Suprapubic skin (tissue), 4 donors: ENCODE measurements around the gene CAMLG. TPM values are rescaled to one million over a fixed set of nuclear protein-coding genes. Genes with fewer than 3 reads are reported as not detected.
"Not testable (repeated sequence)": the region's sequence is repeated elsewhere in the genome, so short reads cannot be mapped to it uniquely, and the experiment has no call there.

Experiments used
- DNase-seq, 2 donors: peaks; one replicate each; pipeline ENCODE4 v3.0.0-alpha.2; 2019; ENCODE audit warnings: low spot score in 2 of 2
- H3K27ac ChIP-seq: fragments of 200-600 bp; sonication (generic); one replicate; pipeline ENCODE4 v1.5.1; 2019
- H3K27me3 ChIP-seq: fragments of 200-600 bp; sonication (generic); one replicate; pipeline ENCODE4 v1.5.1; 2019
- H3K36me3 ChIP-seq: fragments of 200-600 bp; sonication (generic); one replicate; pipeline ENCODE4 v1.5.1; 2019
- H3K4me1 ChIP-seq: fragments of 200-600 bp; sonication (generic); one replicate; pipeline ENCODE4 v1.5.1; 2019
- H3K4me3 ChIP-seq: fragments of 200-600 bp; sonication (generic); one replicate; pipeline ENCODE4 v1.5.1; 2019; ENCODE audit warnings: mild to moderate bottlenecking
- H3K9me3 ChIP-seq: fragments of 200-600 bp; sonication (generic); one replicate; pipeline ENCODE4 v1.5.1; 2019
- EP300 ChIP-seq: sonication (generic); formaldehyde crosslinking; IDR thresholded peaks from one replicate; pipeline ENCODE4 v1.6.1; 2017; ENCODE audit warnings: antibody characterized with exemption
- POLR2A ChIP-seq, 2 donors: fragments of 450-650 bp; IDR thresholded peaks; one replicate each; pipeline ENCODE4 v1.6.1; 2017; ENCODE audit warnings: antibody characterized with exemption in 2 of 2, mild to moderate bottlenecking in 2 of 2, moderate library complexity in 2 of 2
- POLR2AphosphoS5 ChIP-seq, 3 donors: sonication (generic); formaldehyde crosslinking; IDR thresholded peaks; one replicate each; pipeline ENCODE4 v1.6.1; 2017; ENCODE audit warnings: antibody characterized with exemption in 3 of 3
- WGBS: methylation state at CpG from one replicate; pipeline ENCODE4 v1.1.5; 2018; 5-methylcytosine and 5-hydroxymethylcytosine counted together
- total RNA-seq, 4 donors: library from RNA; depleted of rRNA; stranded (reverse); fragments of >200 nt; gene quantifications; one replicate each; pipeline ENCODE4 v1.1.0, GENCODE V29; 2016
- TF ChIP-seq, protein P1 (sequence below), 2 donors: fragments of 200-600 bp in 1 of 2; fragments of 450-650 bp in 1 of 2; sonication (generic) in 1 of 2; IDR thresholded peaks; one replicate each; pipeline ENCODE4 v1.5.1; 2016 to 2019; ENCODE audit warnings: antibody characterized with exemption in 2 of 2, mild to moderate bottlenecking in 1 of 2, moderate library complexity in 1 of 2

Gene CAMLG
- total RNA-seq, 4 donors from 2014 or later, result 24.1 to 27.6 (median 25.9) TPM

- no peak overlapping the region for H3K4me3 ChIP-seq
- no peak for DNase-seq
- no peak for TF ChIP-seq EP300
- TF ChIP-seq POLR2AphosphoS5 (IDR thresholded peaks at IDR 0.05), result no peak
- TF ChIP-seq, protein P1, sequence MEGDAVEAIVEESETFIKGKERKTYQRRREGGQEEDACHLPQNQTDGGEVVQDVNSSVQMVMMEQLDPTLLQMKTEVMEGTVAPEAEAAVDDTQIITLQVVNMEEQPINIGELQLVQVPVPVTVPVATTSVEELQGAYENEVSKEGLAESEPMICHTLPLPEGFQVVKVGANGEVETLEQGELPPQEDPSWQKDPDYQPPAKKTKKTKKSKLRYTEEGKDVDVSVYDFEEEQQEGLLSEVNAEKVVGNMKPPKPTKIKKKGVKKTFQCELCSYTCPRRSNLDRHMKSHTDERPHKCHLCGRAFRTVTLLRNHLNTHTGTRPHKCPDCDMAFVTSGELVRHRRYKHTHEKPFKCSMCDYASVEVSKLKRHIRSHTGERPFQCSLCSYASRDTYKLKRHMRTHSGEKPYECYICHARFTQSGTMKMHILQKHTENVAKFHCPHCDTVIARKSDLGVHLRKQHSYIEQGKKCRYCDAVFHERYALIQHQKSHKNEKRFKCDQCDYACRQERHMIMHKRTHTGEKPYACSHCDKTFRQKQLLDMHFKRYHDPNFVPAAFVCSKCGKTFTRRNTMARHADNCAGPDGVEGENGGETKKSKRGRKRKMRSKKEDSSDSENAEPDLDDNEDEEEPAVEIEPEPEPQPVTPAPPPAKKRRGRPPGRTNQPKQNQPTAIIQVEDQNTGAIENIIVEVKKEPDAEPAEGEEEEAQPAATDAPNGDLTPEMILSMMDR (IDR thresholded peaks at IDR 0.05), result no peak
- no peak for TF ChIP-seq POLR2A (IDR thresholded peaks at IDR 0.05)
- H3K27me3 ChIP-seq, result no peaks in the 10 kb centered on the region
- H3K4me1 ChIP-seq, result no peaks in the 10 kb centered on the region
- H3K36me3 ChIP-seq, result peaks cover 95% of the 10 kb centered on the region
- 98% methylated on average over 3 of the region's 3 CpGs for WGBS
- H3K27ac ChIP-seq, result no peak overlapping the region
- H3K9me3 ChIP-seq, result no peaks in the 10 kb centered on the region
Observed at GRCh38 chr5:134714541-134714940, 23.8 kb upstream of the CAMLG start.

- not testable (repeated sequence) for H3K27ac ChIP-seq, H3K9me3 ChIP-seq, H3K4me1 ChIP-seq, H3K4me3 ChIP-seq, DNase-seq, H3K27me3 ChIP-seq
- 89% methylated on average over 4 of the region's 4 CpGs for WGBS
- peaks cover 93% of the 10 kb centered on the region for H3K36me3 ChIP-seq
Observed at GRCh38 chr5:134715466-134715865, 22.9 kb upstream of the CAMLG start.

DNA sequence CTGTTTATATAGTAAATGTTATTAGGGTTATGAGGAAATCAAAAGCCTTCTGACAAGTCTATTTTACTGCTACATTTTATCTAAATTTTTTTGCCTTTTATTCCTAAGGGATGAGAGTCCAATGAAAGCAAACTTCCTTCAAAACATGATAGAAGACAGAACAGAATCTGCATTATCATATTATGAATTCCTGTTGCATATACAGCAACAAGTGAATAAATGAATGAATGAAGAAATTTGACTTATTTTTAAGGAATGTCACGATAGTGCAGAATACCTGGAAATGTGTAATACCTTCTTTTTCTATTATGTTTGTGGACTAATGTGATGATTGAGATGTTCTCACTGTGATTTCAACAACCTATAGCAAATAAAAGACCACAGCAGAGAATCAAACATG, 13.5 kb upstream of the CAMLG start:
- Histone ChIP-seq H3K36me3 (peaks cover 49% of the 10 kb centered on the region), H3K27ac (no peak overlapping the region), H3K4me3 (no peak overlapping the region), H3K27me3 (no peaks in the 10 kb centered on the region), H3K4me1 (no peaks in the 10 kb centered on the region), H3K9me3 (no peaks in the 10 kb centered on the region)
- DNase-seq, result no peak
- 93% methylated on average over 1 of the region's 1 CpG for WGBS
- TF ChIP-seq POLR2AphosphoS5 (IDR thresholded peaks at IDR 0.05), result no peak
- no peak for TF ChIP-seq EP300

GRCh38 chr5:134732819-134733218, 5.5 kb upstream of the CAMLG start:
- 65% methylated on average over 3 of the region's 3 CpGs for WGBS
- DNase-seq, result no peak
- H3K27me3 ChIP-seq, result no peaks in the 10 kb centered on the region
- no peak overlapping the region for H3K27ac ChIP-seq
- no peak overlapping the region for H3K4me3 ChIP-seq
- H3K4me1 ChIP-seq, result no peaks in the 10 kb centered on the region
- TF ChIP-seq EP300 (no peak), POLR2A (IDR thresholded peaks at IDR 0.05) (no peak), POLR2AphosphoS5 (IDR thresholded peaks at IDR 0.05) (no peak)
- TF ChIP-seq, protein P1 (IDR thresholded peaks at IDR 0.05), result no peak
- H3K36me3 ChIP-seq, result no peaks in the 10 kb centered on the region
- no peaks in the 10 kb centered on the region for H3K9me3 ChIP-seq

- no peak for TF ChIP-seq POLR2A (IDR thresholded peaks at IDR 0.05)
- TF ChIP-seq POLR2AphosphoS5 (IDR thresholded peaks at IDR 0.05), result no peak
- Histone ChIP-seq H3K4me3 (no peak overlapping the region), H3K36me3 (no peaks in the 10 kb centered on the region), H3K4me1 (peaks cover 13% of the 10 kb centered on the region), H3K27me3 (no peaks in the 10 kb centered on the region), H3K9me3 (no peaks in the 10 kb centered on the region), H3K27ac (no peak overlapping the region)
- no peak for DNase-seq
- WGBS, result 76% methylated on average over 4 of the region's 4 CpGs
Observed at GRCh38 chr5:134735243-134735642, 3.1 kb upstream of the CAMLG start.

DNA sequence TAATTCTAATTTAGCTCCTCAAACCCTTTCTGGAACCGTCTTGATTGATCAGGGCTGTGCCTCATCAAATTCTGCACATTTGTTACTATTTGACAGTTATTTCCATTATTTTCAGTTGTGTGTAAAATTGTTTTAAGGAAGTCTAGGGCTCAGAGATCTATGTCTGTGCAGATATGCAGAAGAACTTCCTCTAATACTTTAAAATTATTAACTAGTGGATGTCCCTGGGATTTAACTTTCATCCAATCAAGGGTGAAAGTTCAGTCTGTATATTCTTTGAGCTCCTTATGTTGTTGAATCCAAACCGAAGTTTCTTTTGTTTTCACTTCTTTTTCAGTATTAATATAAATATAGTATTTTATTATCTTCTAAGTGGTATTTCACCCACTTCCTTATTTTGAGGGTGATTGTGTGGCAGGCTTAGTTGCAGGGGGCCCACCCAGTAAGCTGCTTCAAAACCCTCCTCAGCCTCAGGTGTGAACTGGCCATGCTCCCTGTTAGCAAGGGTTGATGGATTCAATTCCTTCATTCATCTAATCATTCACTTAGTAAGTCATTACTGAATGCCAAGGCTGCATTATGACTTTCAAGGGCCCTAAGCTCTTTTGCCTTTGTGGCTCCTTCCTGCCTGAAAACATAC, 2.1 kb upstream of the CAMLG start:
- Histone ChIP-seq H3K36me3 (no peaks in the 10 kb centered on the region), H3K27me3 (no peaks in the 10 kb centered on the region), H3K27ac (no peak overlapping the region), H3K4me3 (no peak overlapping the region), H3K4me1 (peaks cover 19% of the 10 kb centered on the region), H3K9me3 (no peaks in the 10 kb centered on the region)
- WGBS, result 58% methylated on average over 2 of the region's 2 CpGs
- TF ChIP-seq, protein P1 (IDR thresholded peaks at IDR 0.05), result no peak
- no peak for TF ChIP-seq POLR2A (IDR thresholded peaks at IDR 0.05)
- TF ChIP-seq EP300, result no peak
- no peak for TF ChIP-seq POLR2AphosphoS5 (IDR thresholded peaks at IDR 0.05)
- no peak for DNase-seq
